Astrocyte of the spinal cord (primary cell): ENCODE results near the gene RSRC1.
"Not testable (repeated sequence)": the region's sequence is repeated elsewhere in the genome, so short reads cannot be mapped to it uniquely, and the experiment has no call there.

Experiments
- DNase-seq: peaks from one replicate; pipeline ENCODE4 v3.0.0; 2011; ENCODE audit warnings: low read depth, low spot score
- H3K4me3 ChIP-seq: 2 replicates; pipeline ENCODE4 v1.5.1; 2011; ENCODE audit warnings: low read depth, mild to moderate bottlenecking, low read length, moderate library complexity
- CTCF ChIP-seq: IDR thresholded peaks from 2 replicates; pipeline ENCODE4 v1.5.1; 2012; ENCODE audit warnings: low read depth, mild to moderate bottlenecking, low read length, inconsistent platforms
- in situ Hi-C: cut with HindIII; loops from 2 replicates; pipeline ENCODE4 v1.10.0; 2017; ENCODE audit warnings: low sequenced_read_pairs

RSRC1 gene

DNA sequence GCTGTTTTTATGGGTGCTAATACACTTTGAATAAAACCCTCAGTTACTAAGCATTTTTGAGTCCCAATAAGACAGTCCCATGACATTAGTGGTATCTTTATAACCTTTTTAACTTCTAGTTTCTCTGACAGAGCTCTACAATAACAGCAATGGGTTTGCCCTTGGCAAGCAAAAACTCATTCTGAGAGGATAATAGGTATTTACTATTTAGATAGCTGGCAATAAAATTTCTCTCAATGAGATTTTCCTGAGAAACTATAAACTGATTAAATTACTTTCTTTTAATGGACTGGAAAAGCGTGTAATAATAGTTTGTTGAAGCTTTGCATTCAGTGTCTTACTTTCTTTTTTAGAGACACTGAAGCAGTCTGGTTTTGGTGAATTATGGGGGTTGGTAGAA is 293.1 kb downstream of the RSRC1 start:
- DNase-seq, result no peak
- no peak overlapping the region for H3K4me3 ChIP-seq
- in situ Hi-C loops, result no loop called here
- no peak for TF ChIP-seq CTCF

- no peak for DNase-seq
- no peak overlapping the region for H3K4me3 ChIP-seq
- TF ChIP-seq CTCF, result no peak
- in situ Hi-C loops, result no loop called here
Measured at GRCh38 chr3:158404131-158404718, 294.3 kb downstream of the RSRC1 start.

- in situ Hi-C loops, result no loop called here
- TF ChIP-seq CTCF, result no peak
- DNase-seq, result no peak
Measured at GRCh38 chr3:158405507-158405906, 295.6 kb downstream of the RSRC1 start.

DNA sequence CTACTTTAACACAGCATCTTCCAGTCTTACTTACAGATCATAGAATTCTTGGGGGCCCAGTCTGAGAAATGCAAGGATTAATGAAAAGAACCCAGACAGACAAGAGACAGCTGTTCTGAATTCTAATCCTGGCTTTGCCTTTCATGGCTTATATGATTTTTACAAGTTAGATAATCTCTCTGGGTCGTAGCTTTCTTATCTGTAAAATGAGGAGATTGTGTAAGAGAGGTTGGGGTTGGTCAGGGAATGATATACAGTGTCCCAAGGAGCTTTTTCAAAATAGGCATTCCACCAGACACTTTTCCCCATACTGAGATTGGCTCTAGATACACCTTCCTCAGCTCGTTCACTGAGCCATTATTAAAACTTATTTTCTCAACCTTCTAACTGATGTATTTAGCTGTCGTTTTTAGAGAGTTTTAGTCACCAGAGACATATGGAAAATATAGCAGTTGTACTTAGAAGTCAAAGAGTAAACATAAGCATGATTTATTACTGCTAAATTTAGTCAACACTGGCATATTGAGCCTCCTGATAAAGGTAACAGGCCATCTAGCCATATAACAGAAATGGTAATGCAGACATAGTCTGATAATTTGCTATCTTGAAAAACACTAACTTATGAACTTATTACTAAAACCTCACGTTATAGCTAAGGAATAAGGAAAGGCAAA is 298.1 kb downstream of the RSRC1 start:
- no peak for TF ChIP-seq CTCF
- in situ Hi-C loops, result no loop called here
- no peak for DNase-seq
- H3K4me3 ChIP-seq, result no peak overlapping the region

More at GRCh38 chr3:158405507-158405906, 295.6 kb downstream of the RSRC1 start:
- no peak overlapping the region for H3K4me3 ChIP-seq

DNA sequence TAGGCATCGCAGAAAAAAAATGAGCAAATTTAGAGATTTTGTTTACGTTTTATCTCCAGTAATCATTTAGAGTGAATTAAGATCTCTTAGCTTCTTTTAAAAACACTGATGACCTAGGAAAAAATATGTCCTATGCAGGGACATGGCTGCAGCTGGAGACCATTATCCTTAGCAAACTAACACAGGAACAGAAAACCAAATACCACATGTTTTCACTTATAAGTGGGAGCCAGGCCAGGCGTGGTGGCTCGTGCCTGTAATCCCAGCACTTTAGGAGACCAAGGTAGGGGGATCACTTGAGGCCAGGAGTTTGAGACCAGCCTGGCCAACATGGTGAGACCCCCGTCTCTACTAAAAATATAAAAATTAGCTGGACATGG is 298.6 kb downstream of the RSRC1 start:
- DNase-seq, H3K4me3 ChIP-seq, in situ Hi-C loops: not testable (repeated sequence)

DNA sequence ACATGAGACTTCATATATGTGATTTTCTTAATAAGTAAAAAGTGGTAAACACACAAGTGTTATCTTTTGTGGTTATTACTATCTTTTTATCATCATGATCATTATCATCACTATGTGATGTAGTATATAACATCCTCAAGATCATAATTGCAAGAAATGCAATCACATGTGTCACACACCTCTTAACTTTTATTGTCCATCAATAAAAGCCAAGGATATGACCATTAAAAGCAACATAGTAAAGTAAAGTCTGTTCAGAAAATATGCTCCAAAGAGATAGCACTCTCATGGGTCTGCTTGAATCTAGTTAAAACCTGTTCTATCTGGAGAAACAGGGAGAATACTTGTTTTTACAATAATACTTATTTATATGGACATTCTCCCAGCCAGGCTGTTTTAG is 308.1 kb downstream of the RSRC1 start:
- DNase-seq, result no peak
- H3K4me3 ChIP-seq, result no peak overlapping the region
- in situ Hi-C loops, result no loop called here
- TF ChIP-seq CTCF, result no peak

DNA sequence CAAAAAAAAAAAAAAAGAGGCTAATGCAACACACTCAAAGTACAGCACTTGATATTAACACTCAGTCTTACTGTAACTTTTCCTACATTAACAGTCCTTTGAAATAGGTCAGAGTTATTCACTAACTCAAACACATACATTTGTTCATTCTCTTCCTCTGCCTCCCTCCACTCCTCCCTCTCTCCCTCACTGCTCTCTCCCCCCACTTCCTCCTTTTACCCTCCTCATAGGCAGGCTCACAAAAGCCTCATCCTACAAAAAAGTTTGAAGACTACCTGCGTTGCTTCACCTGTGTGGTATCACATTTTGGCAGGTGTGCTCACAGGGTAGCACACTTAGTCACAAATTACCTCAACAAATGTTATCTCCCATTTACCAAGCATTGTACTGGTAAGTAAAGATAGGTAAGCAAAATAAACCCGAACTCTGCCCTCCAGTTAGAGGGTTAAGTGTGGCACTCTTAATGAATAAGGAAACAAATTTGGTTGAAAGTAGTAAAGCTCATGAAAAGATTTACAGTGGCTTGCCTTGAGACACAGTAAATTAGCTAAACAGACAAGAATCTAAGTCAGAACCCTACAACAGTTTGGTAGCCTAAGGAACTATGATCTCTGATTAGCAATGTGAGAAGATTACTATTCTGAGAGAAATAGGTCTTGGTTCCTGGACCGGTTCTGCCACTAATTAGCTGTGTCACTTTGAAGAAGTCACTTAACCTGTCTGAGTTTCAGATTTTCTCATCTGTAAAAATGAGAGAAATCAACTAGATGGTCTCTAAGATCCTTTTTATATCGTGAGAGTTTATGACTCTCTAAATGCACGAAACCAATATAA is 310.1 kb downstream of the RSRC1 start:
- no peak for TF ChIP-seq CTCF
- DNase-seq, result no peak
- in situ Hi-C loops, result no loop called here
- no peak overlapping the region for H3K4me3 ChIP-seq
